T-cell (primary cell): ENCODE results near the gene SERINC1. TPM values are rescaled to one million over a fixed set of nuclear protein-coding genes. Genes with fewer than 3 reads are reported as not detected.

Experiments used
- ATAC-seq, 4 experiments: fragments of 200-7000 bp in 3 of 4; fragments of 150-1000 bp in 1 of 4; cut with Tn5 transposase; replicated peaks in 1 of 4; 1 replicate in 3 of 4; 2 replicates in 1 of 4; pipeline ENCODE4 v1.10.0; 2021; ENCODE audit warnings: moderate library complexity in 3 of 4, mild to moderate bottlenecking in 2 of 4, moderate number of reproducible peaks in 1 of 4
- CTCF ChIA-PET, 2 donors: fragments of 300-600 bp; sonication (Branson Sonifier 250); formaldehyde crosslinking; loops; one replicate each; lab custom pipeline; 2022; ENCODE audit warnings: antibody characterized with exemption in 2 of 2; lab: Charles Lee
- POLR2A ChIA-PET, 2 donors: fragments of 300-600 bp; sonication (Branson Sonifier 250); formaldehyde crosslinking; loops; one replicate each; lab custom pipeline; 2022; ENCODE audit warnings: antibody characterized with exemption in 2 of 2; lab: Charles Lee
- DNase-seq, 35 experiments: peaks; one replicate each; pipeline versions ENCODE4 v3.0.0 to v3.0.0-alpha.2; 2013 to 2023
- H3K27ac ChIP-seq: one replicate; pipeline ENCODE4 v1.5.1; 2013; ENCODE audit warnings: low read length
- H3K27me3 ChIP-seq, 2 experiments: replicated peaks in 1 of 2; 1 replicate in 1 of 2; 2 replicates in 1 of 2; pipeline versions ENCODE4 v1.6.1 to v1.7.0; 2013; ENCODE audit warnings: low read length in 1 of 2, mixed read lengths in 1 of 2; ENCODE audit not compliant: control insufficient read depth in 2 of 2, insufficient read depth in 2 of 2; ENCODE audit errors: extremely low read depth in 1 of 2
- H3K36me3 ChIP-seq, 2 donors: 1 replicate in 1 of 2; 2 replicates in 1 of 2; pipeline versions ENCODE4 v1.6.1 to v1.7.0; 2013; ENCODE audit warnings: low read length in 1 of 2; ENCODE audit not compliant: control insufficient read depth in 2 of 2, insufficient read depth in 1 of 2; ENCODE audit errors: extremely low read depth in 1 of 2
- H3K4me1 ChIP-seq, 2 experiments: 1 replicate in 1 of 2; 2 replicates in 1 of 2; pipeline versions ENCODE4 v1.6.1 to v1.7.0; 2013; ENCODE audit warnings: low read length in 2 of 2, mixed read lengths in 1 of 2; ENCODE audit not compliant: insufficient read depth in 2 of 2, control insufficient read depth in 1 of 2; ENCODE audit errors: extremely low read depth in 1 of 2
- H3K4me3 ChIP-seq, 2 donors: 1 replicate in 1 of 2; 2 replicates in 1 of 2; pipeline versions ENCODE4 v1.5.1 to v1.7.0; 2013; ENCODE audit warnings: mild to moderate bottlenecking in 2 of 2, low read length in 1 of 2, moderate library complexity in 1 of 2; ENCODE audit not compliant: control insufficient read depth in 1 of 2; ENCODE audit errors: extremely low read depth in 1 of 2
- H3K9me3 ChIP-seq: 2 replicates; pipeline ENCODE4 v1.7.0; 2013
- H3K27ac Mint-ChIP-seq, 2 donors: one replicate each; pipeline ENCODE4 v1.8.0; 2020 to 2021; ENCODE audit warnings: mild to moderate bottlenecking in 2 of 2, mixed read lengths in 2 of 2
- H3K27me3 Mint-ChIP-seq, 2 donors: one replicate each; pipeline ENCODE4 v1.8.0; 2021 to 2022; ENCODE audit warnings: mixed read lengths in 2 of 2
- H3K36me3 Mint-ChIP-seq: one replicate; pipeline ENCODE4 v1.8.0; 2021; ENCODE audit warnings: mixed read lengths
- H3K4me1 Mint-ChIP-seq, 3 donors: one replicate each; pipeline ENCODE4 v1.8.0; 2020 to 2022; ENCODE audit warnings: mixed read lengths in 3 of 3, mild to moderate bottlenecking in 1 of 3
- H3K4me3 Mint-ChIP-seq, 3 donors: one replicate each; pipeline ENCODE4 v1.8.0; 2020 to 2022; ENCODE audit warnings: mild to moderate bottlenecking in 3 of 3, mixed read lengths in 3 of 3, moderate library complexity in 3 of 3
- H3K9me3 Mint-ChIP-seq, 3 donors: one replicate each; pipeline ENCODE4 v1.8.0; 2020 to 2022; ENCODE audit warnings: mixed read lengths in 3 of 3
- WGBS: methylation state at CpG from one replicate; pipeline ENCODE4 v1.1.5; 2013; ENCODE audit warnings: missing lambda C conversion rate; ENCODE audit not compliant: insufficient coverage; 5-methylcytosine and 5-hydroxymethylcytosine counted together
- total RNA-seq, 35 experiments: library from RNA in 6 of 35; stranded (reverse) in 6 of 35; fragments of 120-200 nt in 1 of 35; gene quantifications; one replicate each; pipeline versions ENCODE4 v1.2.1 to v1.2.4 and lab custom pipeline; 2013 to 2026

The SERINC1 gene
- total RNA-seq, 5 donors from 2014 or later (not counting 1 experiment from before 2014, with no cell fraction given), result 110 to 121 (median 116) TPM

- Histone ChIP-seq H3K9me3 (no peaks in the 10 kb centered on the region), H3K27ac (peak within 1 kb of the TSS; percentile 85), H3K27me3 (no peaks in the 10 kb centered on the region), H3K4me3 (peak within 1 kb of the TSS; percentile 98 to 99), H3K4me1 (peaks cover 12 to 37% of the 10 kb centered on the region in 2 experiments), H3K36me3 (no peaks in the 10 kb centered on the region)
- Mint-ChIP-seq H3K27ac (peak within 1 kb of the TSS; percentile 93 to 95), H3K36me3 (no peaks in the 10 kb centered on the region), H3K9me3 (no peaks in the 10 kb centered on the region), H3K27me3 (no peaks in the 10 kb centered on the region), H3K4me3 (peak within 1 kb of the TSS; percentile 94 to 98 (median 95)), H3K4me1 (peaks cover 37 to 48% (median 41%) of the 10 kb centered on the region in 3 donors)
- CTCF ChIA-PET, result interaction anchor here (0.6 to 1.5 kb wide), 7 partner anchors 9 to 130 kb away, joined by 3 to 10 read pairs (median 5); partner anchors contain the start of gene SERINC1 (in 1 of the 2)
- ATAC-seq (peak; percentile 97 to 99 (median 98)), DNase-seq (peak; percentile 74 to 97 (median 93))
- under 1% methylated on average over 81 of the region's 82 CpGs for WGBS
- POLR2A ChIA-PET, result interaction anchor here (0.6 to 1.5 kb wide), 12 partner anchors 8 to 1000 kb away, joined by 3 to 6 read pairs (median 4); partner anchors contain the start of gene SERINC1 (in 2 of the 2)
Observed at GRCh38 chr6:122399348-122400120, 72.1 kb downstream of the SERINC1 start, which contains the start of gene HSF2. Gene HSF2, plus strand, starts transcription at chr6:122399652. Its CDS starts 86 bp downstream, at chr6:122399738.

DNA sequence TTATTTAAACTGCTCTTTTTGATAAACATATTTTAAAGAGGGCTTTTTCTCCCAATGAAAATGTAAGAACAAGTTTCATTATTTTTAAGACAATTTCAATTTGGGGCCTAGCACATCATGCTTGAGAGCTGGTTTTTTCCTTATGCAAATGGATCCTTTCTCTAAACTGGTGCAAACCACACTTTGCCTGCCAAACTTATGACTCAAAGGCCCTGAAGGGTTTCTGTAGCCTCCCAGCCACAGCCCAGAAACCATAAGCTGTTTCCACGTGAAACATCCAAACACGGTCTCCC, 72.6 kb downstream of the SERINC1 start:
- 0% methylated on average over 2 of the region's 2 CpGs for WGBS
- Histone ChIP-seq H3K9me3 (no peaks in the 10 kb centered on the region), H3K27me3 (no peaks in the 10 kb centered on the region), H3K4me1 (peaks cover 12 to 32% of the 10 kb centered on the region in 2 experiments), H3K4me3 (peak overlapping the region in 1 of 2 donors; percentile 21), H3K36me3 (no peaks in the 10 kb centered on the region), H3K27ac (peak overlapping the region; percentile 64)
- ATAC-seq, result no peak
- Mint-ChIP-seq H3K27ac (peak overlapping the region; percentile 90 to 93), H3K27me3 (no peaks in the 10 kb centered on the region), H3K4me1 (peaks cover 34 to 43% (median 36%) of the 10 kb centered on the region in 3 donors), H3K9me3 (no peaks in the 10 kb centered on the region), H3K4me3 (peak overlapping the region; percentile 94 to 98 (median 95)), H3K36me3 (no peaks in the 10 kb centered on the region)
- ChIA-PET POLR2A (interaction anchor here (0.6 to 1.5 kb wide), 8 partner anchors 9 to 73 kb away, joined by 3 to 4 read pairs (median 4); partner anchors contain the start of gene SERINC1 (in 2 of the 2)), CTCF (interaction anchor here in 1 of 2 donors (1.1 to 1.5 kb wide), 4 partner anchors 10 to 131 kb away, joined by 4 to 10 read pairs (median 6); partner anchors contain the start of gene SERINC1)
- no peak for DNase-seq

GRCh38 chr6:122394016-122394415, 77.6 kb downstream of the SERINC1 start:
- Histone ChIP-seq H3K4me3 (no peak overlapping the region), H3K27ac (no peak overlapping the region), H3K36me3 (no peaks in the 10 kb centered on the region), H3K9me3 (no peaks in the 10 kb centered on the region), H3K27me3 (no peaks in the 10 kb centered on the region), H3K4me1 (peaks cover 0 to under 1% of the 10 kb centered on the region in 2 experiments)
- no peak overlapping the region for H3K4me3 Mint-ChIP-seq
- H3K27ac Mint-ChIP-seq, result no peak overlapping the region
- CTCF ChIA-PET, result interaction anchor here (0.7 to 1.3 kb wide), 4 partner anchors 8 to 42 kb away, joined by 3 to 6 read pairs (median 3); no protein-coding TSS in a partner anchor
- no peaks in the 10 kb centered on the region for H3K9me3 Mint-ChIP-seq
- no peak for DNase-seq
- peaks cover under 1 to 5% (median 2%) of the 10 kb centered on the region in 3 donors for H3K4me1 Mint-ChIP-seq
- WGBS, result 90% methylated on average over 3 of the region's 5 CpGs
- no peaks in the 10 kb centered on the region for H3K36me3 Mint-ChIP-seq
- H3K27me3 Mint-ChIP-seq, result peaks cover 0 to 1% of the 10 kb centered on the region in 2 donors
- ATAC-seq, result no peak
- POLR2A ChIA-PET, result interaction anchor here in 1 of 2 donors (0.6 kb wide), 1 partner anchor 34 kb away, joined by 3 read pairs; no protein-coding TSS in a partner anchor

GRCh38 chr6:122393351-122393896, 78.2 kb downstream of the SERINC1 start:
- H3K27ac Mint-ChIP-seq, result no peak overlapping the region

More at GRCh38 chr6:122393351-122393896, 78.2 kb downstream of the SERINC1 start:
- 86% methylated on average over 6 of the region's 8 CpGs for WGBS
- Histone ChIP-seq H3K27ac (no peak overlapping the region), H3K27me3 (no peaks in the 10 kb centered on the region), H3K36me3 (no peaks in the 10 kb centered on the region), H3K4me3 (no peak overlapping the region), H3K4me1 (no peaks in the 10 kb centered on the region), H3K9me3 (no peaks in the 10 kb centered on the region)
- ATAC-seq (no peak), DNase-seq (no peak)
- Mint-ChIP-seq H3K4me1 (peaks cover 0 to 5% (median 0%) of the 10 kb centered on the region in 3 donors), H3K4me3 (no peak overlapping the region), H3K9me3 (no peaks in the 10 kb centered on the region), H3K36me3 (no peaks in the 10 kb centered on the region), H3K27me3 (peaks cover 0 to 1% of the 10 kb centered on the region in 2 donors)
- CTCF ChIA-PET, result interaction anchor here in 1 of 2 donors (0.6 to 1.3 kb wide), 2 partner anchors 10 to 76 kb away, joined by 3 to 6 read pairs; no protein-coding TSS in a partner anchor
- POLR2A ChIA-PET, result no interaction called here

Other genes starting within 250 kb of the SERINC1 start
- 10 to 100 TPM; 14.9 to 34.5 (median 16.5) TPM for gene HSF2, start 72.2 kb downstream of the SERINC1 start, total RNA-seq
- 1 to 10 TPM in 3 of 5 donors, under 1 TPM in 2; 0.47 to 2.1 (median 1.1) TPM for gene PKIB, start 138.6 kb upstream of the SERINC1 start, total RNA-seq